DMS53 treated with DMSO at 0.1 percent for 48 hours (cell line): ENCODE data around the gene ST6GALNAC2.
A peak's percentile ranks its signal among the peaks of the same experiment; 100 is the strongest.
"Not testable (repeated sequence)": the region's sequence is repeated elsewhere in the genome, so short reads cannot be mapped to it uniquely, and the experiment has no call there.

Source experiments
- DNase-seq: peaks from one replicate; lab custom pipeline; 2025; ENCODE audit not compliant: unreplicated experiment; lab: John Stamatoyannopoulos, UW

The ST6GALNAC2 gene

GRCh38 chr17:76528528-76529223 is 57.0 kb downstream of the ST6GALNAC2 start:
- no peak for DNase-seq

DNA sequence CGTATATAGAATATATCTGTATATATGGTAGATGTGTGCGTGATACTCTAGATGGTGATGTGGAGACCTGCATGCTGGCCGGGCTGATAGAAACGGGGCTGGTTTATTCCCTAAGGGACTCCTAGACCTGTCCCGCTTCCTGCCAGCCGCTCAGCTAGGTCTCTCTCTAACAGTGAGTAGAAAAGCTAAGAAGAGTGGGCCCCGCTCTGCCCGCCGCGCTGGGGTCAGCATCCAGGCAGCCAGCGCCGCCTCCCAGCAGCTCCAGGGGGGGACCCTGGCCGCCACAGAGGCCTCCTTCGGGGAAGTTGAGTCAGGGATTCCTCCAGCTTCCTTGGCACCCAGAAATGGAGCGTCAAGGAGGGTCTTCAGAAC is 57.5 kb downstream of the ST6GALNAC2 start:
- DNase-seq = no peak

- DNase-seq = no peak
These were observed 58.1 kb downstream of the ST6GALNAC2 start for GRCh38 chr17:76527430-76528111.

GRCh38 chr17:76527016-76527415 is 58.6 kb downstream of the ST6GALNAC2 start:
- DNase-seq = not testable (repeated sequence)

GRCh38 chr17:76525513-76525833 is 60.2 kb downstream of the ST6GALNAC2 start:
- DNase-seq = not testable (repeated sequence)

DNA sequence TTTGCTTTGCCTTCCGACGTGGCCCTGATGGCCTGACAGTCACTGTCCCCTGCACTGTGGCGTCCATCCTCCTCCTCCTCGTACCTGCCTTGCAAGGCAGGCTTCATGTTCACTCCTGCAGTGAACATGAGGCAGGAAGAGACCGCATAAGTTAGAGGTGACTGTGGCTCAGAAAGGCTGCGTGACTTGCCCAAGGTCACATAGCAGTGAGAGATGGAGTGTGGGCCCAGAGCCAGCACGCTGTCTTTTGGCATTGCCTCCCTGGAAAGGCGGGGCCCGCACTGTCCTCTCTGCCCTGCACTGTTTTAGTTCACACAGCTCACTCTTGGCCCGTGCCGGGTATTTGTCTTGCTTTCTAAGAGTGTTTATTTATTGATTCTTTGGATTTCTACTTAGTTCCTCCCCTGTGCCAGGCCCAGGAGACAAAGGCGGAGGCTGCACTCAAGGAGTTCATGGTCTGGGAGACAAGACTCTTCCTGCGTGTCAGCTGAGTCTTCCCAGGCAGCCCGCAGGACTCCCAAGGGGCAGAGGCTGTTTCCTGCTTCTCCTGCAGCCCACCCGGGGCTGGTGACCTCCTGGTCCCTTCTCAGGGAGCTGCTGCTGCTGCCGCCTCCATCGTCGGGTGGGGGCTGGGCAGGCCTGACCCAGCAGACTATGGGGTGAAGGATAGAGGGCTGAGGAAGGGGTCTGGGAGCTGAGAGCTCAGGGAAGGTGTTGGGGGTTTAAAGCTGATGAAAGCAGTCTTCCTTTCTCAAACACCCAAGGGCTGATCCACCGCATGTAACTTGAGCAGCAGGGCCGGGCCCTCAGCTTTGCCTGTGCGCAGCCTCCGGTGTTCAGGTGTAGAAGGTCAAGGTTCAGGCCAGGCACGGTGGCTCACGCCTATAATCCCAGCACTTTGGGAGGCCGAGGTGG is 60.8 kb downstream of the ST6GALNAC2 start:
- DNase-seq = no peak

- peak; percentile 52 for DNase-seq
These were observed 62.3 kb downstream of the ST6GALNAC2 start for GRCh38 chr17:76523084-76524037.

DNA sequence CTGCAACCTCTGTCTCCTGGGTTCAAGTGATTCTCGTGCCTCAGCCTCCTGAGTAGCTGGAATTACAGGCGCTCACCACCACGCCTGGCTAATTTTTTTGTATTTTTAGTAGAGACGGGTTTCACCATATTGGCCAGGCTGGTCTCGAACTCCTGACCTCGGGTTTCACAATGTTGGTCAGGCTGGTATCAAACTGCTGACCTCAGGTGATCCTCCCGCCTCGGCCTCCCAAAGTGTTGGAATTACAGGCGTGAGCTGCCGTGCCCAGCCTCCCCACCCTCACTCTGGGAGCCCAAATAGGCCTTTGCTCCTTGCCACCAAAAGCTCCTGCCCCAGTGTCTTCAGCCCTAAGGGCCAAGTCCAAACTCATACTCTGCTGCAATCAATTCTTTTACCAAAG is 64.0 kb downstream of the ST6GALNAC2 start:
- not testable (repeated sequence) for DNase-seq

- DNase-seq = no peak
These were observed 64.4 kb downstream of the ST6GALNAC2 start for GRCh38 chr17:76521262-76521661.

DNA sequence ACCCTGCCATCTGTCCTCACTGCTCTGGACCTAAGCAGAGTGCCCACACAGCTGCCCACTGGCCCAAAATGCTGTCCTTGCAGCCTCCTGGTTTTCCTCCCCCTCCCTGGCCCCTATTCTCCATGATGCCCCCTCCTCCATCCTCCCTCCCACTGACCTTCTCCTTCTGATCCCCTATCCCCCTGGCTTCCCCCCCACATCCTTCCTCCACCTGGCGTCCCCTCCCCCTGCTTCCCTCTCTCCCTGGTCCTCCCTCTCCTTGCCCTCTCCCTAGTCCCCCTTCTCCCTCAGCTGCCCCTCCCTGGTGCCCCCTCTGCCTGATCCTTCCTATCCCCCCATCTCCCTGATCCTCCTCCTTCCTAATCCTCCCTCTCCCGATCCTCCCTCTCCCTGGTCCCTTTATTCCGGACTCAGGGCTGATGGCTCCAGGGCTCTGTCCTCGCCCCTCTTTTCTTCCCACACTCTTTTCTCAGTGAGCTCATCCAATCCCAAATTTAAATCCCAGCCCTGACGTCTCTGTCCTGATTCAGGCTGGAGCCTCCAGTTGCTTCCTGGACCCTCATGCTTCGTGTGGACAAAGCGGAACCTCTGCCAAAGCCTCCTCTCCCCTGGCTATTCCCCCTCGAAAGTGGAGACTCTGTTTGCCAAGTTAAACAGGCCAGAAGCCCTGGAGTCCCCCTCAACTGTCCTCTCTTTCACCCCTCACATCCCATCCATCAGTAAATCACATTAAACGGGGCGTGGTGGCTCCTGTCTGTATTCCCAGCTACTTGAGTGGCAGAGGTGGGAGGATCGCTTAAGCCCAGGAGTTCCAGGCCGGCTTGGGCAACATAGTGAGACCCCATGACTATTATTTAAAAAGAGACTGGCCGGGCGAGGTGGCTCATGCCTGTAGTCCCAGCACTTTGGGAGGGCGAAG is 66.4 kb downstream of the ST6GALNAC2 start:
- DNase-seq = no peak

- DNase-seq = no peak
These were observed 68.0 kb downstream of the ST6GALNAC2 start for GRCh38 chr17:76517638-76518038.
